ENCODE measurements around the gene ZSCAN20. TPM values are rescaled to one million over a fixed set of nuclear protein-coding genes. Genes with fewer than 3 reads are reported as not detected.

The ZSCAN20 gene
- total and polyA plus RNA-seq, 2 of the 4 experiments (the other 2 are of a cell fraction) = 2.1 to 11.1 TPM

GRCh38 chr1:33462405-33463164 is 9.9 kb upstream of the ZSCAN20 start:
- Histone ChIP-seq H2AK5ac (ENCODE audit: low read depth, low read length) (no peak overlapping the region), H2AFZ (replicated peaks; ENCODE audit: low read length, poor library complexity) (no peak overlapping the region), H3K79me1 (ENCODE audit: low read depth in 1 of 2, low read length in 2 of 2) (peaks cover 0 to 2% of the 10 kb centered on the region in 2 experiments; a peak in 1 of 4 replicates), H3K9me3 (ENCODE audit: control insufficient read depth, insufficient read depth, low read length) (no peaks in the 10 kb centered on the region), H3K9me1 (ENCODE audit: insufficient read depth, low read length) (peaks cover 26% of the 10 kb centered on the region), H2AK9ac (replicated peaks; ENCODE audit: low read depth, low read length, poor library complexity) (no peak overlapping the region), H3K27me3 (ENCODE audit: control insufficient read depth, insufficient read depth, low read length) (no peaks in the 10 kb centered on the region), H3K18ac (ENCODE audit: low read depth, low read length) (no peak overlapping the region), H2BK120ac (ENCODE audit: low read depth, low read length) (no peak overlapping the region), H2BK15ac (ENCODE audit: low read depth, low read length) (no peak overlapping the region), H4K20me1 (ENCODE audit: insufficient read depth, low read length) (peaks cover 4% of the 10 kb centered on the region; the same call in 1 of the 2 replicates), H3K23ac (ENCODE audit: low read depth, low read length) (no peak overlapping the region), H3K4me2 (ENCODE audit: low read depth, low read length) (no peak overlapping the region), H3K14ac (replicated peaks; ENCODE audit: low read depth, low read length) (no peak overlapping the region), H3K56ac (ENCODE audit: extremely low read depth, insufficient read depth, low read length) (no peak overlapping the region), H3K9ac (ENCODE audit: low read depth, low read length) (no peak overlapping the region), H4K91ac (ENCODE audit: insufficient read depth, low read depth, low read length) (no peak overlapping the region), H3K36me3 (ENCODE audit: control insufficient read depth, insufficient read depth, low read length) (no peaks in the 10 kb centered on the region), H2BK20ac (ENCODE audit: low read depth, low read length) (no peak overlapping the region), H4K5ac (ENCODE audit: low read depth, low read length) (no peak overlapping the region), H3K4me1 (ENCODE audit: control insufficient read depth, insufficient read depth, low read length) (peaks cover 14% of the 10 kb centered on the region), H3K4ac (ENCODE audit: low read depth, low read length) (no peak overlapping the region), H4K8ac (ENCODE audit: low read depth in 2 of 2, low read length in 2 of 2) (no peak overlapping the region), H3K4me3 (ENCODE audit: insufficient read depth, low read depth, low read length) (no peak overlapping the region), H3K27ac (ENCODE audit: insufficient read depth, low read length) (no peak overlapping the region), H2BK5ac (ENCODE audit: low read depth, low read length, poor library complexity, severe bottlenecking) (no peak overlapping the region)
- CTCF ChIA-PET = no interaction called here
- no CpG with 5 or more reads among the region's 8 CpGs for WGBS, 2 experiments (ENCODE audit: extremely low coverage in 2 of 2, insufficient read length in 1 of 2)
- TF ChIP-seq MXI1 (IDR thresholded peaks at IDR 0.05; ENCODE audit: borderline replicate concordance, low read depth, low read length) = no peak
- no peak for DNase-seq
- no TSS peak for BruUV-seq (replicated peaks)
- intact Hi-C loops (cut with micrococcal nuclease) (no loop called here), in situ Hi-C loops (cut with MboI; ENCODE audit: low sequenced_read_pairs) (loop anchor here (10.0 kb wide), 2 partner anchors 328 to 368 kb away; no protein-coding TSS in a partner anchor), dilution Hi-C loops (cut with HindIII; ENCODE audit: low sequenced_read_pairs, unreplicated experiment) (no loop called here)
- POLR2A ChIA-PET (ENCODE audit: unreplicated experiment) = interaction anchor here (0.6 kb wide), 1 partner anchor 408 kb away, joined by 4 read pairs; no protein-coding TSS in a partner anchor
- ATAC-seq (ENCODE audit: low read depth) = no peak

Data from IMR-90 (cell line).